Fibroblast of peridontal ligament (primary cell): ENCODE results near the gene CHERP.
A peak's percentile ranks its signal among the peaks of the same experiment; 100 is the strongest.

Source experiments
- DNase-seq: peaks from one replicate; pipeline ENCODE4 v3.0.0-alpha.2; 2010; ENCODE audit errors: extremely low read depth

Gene CHERP, protein sequence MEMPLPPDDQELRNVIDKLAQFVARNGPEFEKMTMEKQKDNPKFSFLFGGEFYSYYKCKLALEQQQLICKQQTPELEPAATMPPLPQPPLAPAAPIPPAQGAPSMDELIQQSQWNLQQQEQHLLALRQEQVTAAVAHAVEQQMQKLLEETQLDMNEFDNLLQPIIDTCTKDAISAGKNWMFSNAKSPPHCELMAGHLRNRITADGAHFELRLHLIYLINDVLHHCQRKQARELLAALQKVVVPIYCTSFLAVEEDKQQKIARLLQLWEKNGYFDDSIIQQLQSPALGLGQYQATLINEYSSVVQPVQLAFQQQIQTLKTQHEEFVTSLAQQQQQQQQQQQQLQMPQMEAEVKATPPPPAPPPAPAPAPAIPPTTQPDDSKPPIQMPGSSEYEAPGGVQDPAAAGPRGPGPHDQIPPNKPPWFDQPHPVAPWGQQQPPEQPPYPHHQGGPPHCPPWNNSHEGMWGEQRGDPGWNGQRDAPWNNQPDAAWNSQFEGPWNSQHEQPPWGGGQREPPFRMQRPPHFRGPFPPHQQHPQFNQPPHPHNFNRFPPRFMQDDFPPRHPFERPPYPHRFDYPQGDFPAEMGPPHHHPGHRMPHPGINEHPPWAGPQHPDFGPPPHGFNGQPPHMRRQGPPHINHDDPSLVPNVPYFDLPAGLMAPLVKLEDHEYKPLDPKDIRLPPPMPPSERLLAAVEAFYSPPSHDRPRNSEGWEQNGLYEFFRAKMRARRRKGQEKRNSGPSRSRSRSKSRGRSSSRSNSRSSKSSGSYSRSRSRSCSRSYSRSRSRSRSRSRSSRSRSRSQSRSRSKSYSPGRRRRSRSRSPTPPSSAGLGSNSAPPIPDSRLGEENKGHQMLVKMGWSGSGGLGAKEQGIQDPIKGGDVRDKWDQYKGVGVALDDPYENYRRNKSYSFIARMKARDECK

DNA sequence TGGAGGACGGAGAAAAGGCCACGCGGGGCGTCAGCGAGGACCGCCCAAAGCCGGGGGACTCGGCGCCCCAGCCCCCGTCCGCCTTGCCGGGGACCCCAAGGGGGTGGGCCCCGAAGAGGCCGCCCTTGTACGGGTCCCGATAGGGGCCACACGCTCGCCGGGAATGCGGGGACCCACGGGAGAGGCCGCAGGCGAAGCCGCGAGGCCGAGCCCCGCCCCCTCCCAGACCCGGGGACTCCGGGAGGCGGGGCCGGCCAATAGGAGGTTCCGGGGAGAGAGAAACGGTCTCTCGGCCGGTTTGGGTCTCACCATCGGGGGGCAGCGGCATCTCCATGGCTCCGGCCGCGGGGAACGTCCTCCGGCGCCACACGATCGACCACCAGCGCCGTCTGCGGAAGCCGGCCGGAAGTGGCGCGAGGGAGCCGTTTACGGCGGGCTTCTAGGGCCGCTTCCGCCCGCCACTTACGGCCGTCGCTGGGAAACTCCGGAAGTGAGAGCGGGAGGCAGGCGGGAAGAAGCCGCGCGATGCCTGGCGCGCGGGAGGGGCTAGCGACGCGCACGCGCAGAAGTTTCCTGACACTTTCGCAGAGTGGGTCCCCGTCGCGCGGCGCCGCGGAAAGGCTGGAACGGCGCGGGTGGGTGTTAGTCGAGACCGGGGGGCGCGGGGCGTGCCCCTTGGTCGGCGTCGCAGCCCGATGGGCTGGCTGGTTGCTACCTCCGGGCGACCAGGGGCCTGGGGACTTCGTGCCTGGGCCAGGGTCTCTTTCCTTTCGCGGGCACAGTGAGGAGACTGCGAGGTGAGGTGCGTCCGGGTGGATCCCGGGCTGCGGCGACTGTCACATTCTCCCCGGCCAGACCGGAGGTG, at the start of gene CHERP:
CHERP (minus strand) TSS at position 393 of the 865 bp plus-strand sequence; CDS start at position 334, 59 bp downstream.
- DNase-seq: peak; percentile 87

DNA sequence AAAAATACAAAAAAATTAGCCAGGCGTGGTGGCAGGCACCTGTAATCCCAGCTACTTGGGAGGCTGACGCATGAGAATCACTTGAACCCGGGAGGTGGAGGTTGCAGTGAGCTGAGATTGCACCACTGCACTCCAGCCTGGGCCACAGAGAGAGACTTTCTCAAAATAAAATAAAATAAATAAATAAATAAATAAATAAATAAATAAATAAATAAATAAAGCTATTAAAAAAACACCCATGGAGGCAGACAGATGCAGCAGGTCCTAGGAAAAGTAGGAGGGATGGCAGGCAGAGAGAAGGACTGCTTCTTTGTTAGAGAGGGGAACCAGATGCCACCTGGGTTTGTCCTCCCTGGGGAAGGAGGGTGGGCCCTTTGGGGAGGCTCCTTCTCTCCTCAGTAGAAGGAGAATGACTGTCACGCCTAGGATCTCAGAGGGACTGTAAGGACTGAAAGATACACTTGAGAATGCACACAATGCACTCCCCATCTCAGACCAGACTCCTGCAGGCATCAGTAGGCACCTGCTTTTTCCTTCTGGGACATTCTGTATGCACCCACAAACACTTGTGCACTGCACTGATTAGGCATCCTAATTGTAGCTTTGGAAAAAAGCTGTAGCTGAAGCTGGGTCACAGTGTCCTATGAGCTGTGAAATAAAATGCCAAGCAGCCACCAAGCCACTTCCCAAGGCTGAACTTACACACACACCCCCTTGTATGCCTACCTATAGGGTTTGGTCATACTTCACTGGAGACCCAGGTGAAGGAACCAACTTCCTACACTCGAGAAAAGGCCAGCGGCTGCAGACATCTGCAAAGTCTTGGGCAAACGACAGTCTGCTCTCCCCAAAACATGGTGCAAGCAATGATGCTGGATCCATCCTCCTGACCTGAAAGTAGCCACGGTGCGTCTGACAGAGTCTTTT, 48.9 kb upstream of the CHERP start:
- no peak for DNase-seq

DNA sequence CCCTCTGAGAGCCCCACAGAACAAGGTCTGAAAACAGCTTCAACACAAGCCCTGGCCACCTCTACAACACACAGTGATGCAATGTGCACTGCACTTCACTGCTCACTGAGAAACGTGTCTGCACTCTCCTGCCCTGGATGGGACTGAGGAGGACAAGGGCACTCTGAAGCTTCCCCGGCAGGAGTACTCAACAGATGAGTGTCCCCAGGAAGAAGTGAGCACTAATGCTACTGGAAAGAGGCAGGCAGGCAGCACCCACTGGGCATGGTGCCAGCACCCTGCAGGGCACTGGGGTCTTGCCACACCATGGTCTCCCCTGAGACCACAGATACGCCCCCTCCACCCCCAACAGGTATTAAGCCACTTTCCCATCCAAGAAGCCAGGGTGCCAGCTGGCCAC, 47.7 kb upstream of the CHERP start:
- no peak for DNase-seq

DNA sequence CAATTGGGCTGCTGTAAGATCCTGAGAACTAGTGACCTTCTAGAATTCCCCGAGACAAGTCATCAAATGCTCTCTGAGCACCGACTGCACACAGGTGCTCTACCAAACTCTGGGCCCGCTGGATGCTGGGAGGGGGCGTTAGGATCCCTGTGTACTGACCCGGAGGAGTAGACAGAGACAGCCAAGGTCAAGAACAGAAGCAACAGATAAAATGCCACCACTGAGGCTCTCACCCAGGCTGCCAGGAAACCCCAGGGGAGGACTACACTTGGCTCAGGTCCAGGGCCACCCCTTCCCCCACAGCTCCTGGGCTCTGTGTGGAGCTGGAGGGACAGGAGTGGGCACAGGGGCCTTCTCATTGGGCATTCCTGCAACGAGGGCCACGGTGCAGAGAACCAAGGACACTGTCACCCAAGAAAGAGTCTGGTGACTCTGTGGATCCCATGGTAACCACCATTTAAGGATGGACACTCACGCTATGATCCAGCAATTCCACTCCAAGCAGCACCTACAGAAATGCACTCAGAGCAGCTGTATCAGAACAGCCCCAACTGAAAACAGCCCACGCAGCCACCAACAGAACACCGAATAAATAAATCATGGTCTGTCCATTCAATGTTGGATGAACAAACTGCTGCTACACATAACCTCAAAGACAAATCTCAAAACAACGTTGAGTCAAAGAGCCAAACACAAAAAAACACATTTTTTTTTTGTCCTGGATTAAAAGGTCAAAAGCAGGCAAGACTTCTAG, 46.8 kb upstream of the CHERP start:
- no peak for DNase-seq

DNA sequence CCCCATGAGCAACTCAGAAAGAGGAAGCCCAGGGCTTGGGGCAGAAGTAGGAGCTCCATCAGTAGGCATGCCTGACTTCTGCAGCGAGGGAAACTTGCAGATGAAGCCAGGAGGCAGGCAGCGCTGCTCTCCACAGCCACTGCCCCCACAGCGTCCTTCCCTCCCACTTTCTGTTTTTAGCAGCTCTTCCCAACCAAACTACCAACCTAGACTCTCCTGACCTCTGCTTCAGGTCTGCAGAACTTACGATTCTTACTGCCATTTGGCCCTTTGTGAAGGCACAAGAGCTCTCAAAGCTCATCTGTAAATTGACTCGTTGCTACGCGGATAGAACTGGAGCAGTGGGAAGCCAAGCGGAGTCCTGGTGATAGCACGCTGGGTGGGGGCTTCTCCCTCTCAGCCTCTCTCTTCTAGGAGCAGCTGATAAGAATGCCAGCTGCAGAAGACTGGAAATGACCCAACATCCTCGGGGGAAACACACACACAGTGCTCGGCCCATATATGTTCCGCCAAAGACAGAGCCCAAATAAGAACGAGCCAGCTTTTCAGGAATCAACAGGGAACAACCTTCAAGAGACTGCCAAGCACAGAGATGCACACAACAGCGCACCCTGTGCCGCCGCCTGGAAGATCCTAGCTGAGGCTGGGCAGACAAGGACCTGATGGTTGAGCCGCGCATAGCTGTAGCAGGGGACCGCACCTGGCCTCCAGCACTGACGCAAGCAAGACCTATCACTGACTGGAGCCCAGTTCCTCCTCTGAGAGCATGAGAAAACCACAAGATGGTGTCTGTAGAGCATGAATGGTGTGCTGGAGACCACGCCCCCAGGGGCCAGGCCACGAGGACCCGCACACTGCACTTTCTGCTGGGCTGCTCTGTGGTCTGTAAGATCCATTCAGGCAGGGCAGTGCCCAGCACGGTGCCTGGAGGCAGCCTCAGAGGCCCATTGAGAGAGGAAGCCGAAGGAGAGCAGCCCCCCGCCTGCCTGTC, 45.9 kb upstream of the CHERP start:
- no peak for DNase-seq

DNA sequence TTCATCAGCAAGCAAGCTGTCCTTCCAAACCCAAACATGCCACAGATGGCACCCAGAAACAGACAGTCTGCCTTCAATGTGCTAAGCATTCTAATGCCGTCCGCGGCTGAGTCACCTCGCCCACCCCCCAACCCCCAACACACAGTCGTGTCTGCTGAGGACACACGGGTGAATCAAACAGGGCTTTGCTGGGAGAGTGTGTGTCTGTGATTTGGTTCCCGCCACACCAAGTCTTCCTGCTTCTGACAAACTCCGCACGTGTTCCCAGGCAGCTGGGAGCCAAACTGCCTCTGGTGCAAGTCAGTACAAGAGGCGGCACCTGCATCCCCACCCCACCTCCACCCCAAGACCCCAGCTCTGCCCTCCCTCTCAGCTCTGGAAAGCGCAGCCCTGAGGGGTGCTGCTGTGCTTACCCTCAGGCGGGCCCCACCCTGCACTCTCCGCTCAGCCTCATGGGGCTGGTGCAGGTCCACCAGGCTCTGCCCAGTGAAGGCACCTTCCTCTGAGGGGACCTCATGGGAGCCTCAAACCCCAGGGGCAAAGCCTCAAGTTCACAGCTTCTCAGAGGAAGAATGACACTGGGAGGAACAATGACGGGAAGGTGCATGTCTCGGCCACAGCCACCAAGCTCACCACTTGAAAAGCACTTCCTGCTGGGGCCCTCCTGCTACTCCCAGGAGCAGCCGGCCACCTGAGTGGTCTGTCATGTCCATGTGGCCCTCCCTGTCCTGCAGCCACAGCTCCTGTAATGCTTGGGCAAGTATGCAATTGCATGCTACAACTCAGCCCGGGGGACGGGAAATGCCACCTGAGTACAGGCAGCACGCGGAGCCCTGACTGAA, 45.0 kb upstream of the CHERP start:
- DNase-seq: no peak

DNA sequence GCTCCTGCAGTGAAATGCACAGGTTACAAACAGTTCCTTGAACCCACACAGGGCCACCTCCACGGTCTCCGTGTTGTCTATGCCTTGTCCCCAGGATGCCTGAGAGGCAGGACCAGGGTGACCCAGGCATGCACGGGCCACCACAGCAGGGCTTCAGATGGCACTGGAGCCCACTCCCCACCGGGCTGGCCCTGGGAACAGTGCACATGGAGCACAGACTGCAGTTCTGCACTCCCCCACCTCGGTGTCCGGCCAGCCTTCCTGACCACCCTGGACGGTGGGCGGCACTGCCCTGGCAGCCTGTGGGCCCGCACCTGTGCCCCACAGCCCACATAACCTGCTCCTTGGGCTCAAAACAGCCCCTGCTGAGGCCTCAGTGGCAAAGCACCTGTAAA, 44.2 kb upstream of the CHERP start:
- no peak for DNase-seq

DNA sequence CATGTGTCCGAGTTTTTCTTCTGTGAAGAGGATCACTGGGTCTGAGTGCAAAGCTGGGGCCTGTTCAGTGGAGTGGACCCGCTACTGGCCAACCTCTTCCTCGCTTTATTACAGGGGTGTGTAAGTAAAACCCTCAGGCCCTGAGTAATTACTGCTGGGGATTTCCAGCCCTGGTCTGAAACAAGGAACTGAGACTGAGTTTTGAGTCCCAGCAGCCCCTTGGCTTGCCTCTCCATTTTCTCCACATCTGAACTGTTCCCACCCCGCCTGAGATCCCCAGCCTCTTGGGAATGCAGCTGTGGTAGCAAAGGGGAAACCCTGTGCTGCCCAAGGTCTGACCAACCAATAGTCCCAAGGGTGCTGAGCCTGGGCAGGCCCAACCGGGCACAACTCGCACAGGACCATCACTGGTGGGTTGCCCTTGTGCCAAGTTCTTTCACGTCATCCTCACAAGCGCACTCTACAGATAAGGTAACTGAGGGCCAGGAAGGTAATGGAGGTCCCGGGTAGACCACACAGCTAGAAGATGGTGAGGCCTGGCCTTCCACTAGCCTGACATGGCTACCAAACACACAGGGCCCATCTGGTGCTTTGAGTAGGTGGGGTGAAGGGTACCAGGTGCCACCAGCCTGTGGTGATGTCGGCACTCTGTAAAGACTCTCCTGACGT, 43.7 kb upstream of the CHERP start:
- no peak for DNase-seq

DNA sequence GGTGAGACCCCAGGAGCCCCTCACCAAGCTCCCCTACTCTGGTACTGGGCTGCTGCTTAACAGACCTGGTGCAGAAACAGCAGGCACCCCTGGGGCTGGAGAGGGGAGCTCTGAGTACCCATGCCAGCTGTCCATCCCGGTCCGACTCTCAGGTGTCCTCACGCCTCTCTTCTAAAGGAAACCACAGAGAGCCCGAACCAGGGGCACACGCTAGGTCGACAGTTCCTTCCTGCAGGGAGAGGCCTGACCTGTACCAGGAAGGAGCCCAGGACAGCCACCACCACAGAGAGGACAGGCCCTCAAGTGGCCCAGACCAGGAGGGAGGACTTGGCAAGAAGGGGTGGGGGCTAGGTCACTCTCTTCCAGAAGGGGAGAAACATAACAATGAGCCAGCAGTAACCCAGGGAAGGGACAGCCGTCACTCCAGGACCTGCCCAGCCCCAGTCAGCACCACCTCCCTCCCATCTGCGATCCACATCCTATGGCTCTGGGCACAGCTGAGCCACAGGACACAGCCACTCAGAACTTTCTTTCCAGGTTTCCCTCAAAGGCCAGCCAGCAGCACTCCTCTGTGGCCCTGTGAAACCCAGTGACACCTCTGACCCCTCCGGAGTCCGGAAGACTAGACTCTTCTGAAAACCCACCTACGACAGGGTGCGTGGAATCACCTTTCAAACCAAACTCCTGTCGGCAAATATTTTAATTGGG, 43.0 kb upstream of the CHERP start:
- DNase-seq: no peak

DNA sequence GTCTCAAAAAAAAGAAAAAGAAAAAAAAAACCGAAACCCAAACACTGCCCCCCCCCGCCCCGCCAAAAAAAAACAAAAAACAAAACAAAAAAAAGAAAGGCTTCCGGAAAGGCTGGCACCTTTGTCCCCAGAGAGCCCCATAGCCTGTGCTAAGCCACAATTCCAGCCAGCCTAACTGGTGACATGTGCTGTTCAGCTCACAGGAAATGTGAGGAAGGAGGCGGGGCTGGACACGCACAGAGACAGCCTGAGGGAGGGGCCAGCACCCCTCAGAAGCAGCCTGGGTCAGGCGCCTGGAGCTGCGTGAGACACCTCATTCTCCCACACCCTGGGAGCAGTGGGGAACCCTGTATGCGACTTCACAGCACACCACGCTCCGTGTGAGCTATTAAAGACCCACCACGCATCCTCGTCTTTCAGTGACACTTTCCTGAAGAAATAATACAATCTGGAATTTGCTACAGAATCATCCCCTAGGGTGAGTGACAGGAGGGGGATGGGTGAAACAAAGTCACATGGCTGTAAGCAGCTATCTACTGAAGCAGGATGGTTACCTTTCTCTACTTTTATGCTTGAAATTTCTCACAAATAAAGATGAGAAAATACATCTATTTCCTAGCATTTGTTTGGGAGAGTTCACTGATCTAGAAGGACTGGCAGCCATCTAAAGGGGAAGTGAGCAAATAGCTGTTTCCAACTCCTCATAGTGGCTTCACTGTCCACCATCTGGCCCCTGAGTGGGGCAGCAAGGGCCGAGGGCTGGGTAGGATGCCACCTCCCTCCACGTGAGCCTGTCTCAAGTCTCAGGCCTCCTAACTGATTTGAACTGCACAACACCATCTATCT, 42.2 kb upstream of the CHERP start:
- DNase-seq: peak; percentile 57

DNA sequence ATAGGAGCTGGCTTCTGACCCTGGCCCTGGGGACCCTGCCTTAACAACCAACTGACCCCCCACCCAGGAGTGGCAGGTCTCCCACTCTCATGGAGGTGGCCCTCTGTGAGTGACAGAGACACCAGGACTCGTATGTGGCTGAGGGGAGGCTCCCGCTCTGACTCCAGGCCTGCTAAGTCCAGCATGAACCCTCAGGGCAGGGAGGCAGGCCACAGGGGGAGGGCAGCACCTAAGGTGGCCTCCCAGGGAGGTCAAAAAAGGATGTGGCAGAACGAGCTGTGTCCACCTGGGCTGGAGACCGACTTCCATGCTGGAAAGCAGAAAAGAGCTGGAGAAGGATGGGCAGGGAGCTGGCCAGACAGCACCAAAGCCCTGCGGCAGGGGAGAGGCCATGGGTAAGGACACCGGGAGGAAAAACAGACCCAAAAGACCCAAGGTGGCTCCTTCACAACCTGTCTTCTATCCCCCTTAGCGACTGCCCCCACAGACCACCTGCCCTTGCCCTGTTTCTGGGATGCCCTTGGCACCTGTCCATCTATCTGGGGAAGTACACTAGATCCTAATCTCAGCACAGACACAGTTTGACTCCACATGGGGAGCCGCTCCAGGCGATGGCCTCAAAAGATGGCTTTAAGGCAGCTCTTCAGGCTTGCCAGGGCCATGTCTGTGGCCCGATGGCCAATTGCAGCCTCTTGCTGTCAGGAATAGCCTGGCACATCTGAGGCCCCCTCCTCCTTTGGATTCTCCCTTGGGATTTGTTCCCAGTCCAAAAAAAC, 40.4 kb upstream of the CHERP start:
- DNase-seq: no peak

DNA sequence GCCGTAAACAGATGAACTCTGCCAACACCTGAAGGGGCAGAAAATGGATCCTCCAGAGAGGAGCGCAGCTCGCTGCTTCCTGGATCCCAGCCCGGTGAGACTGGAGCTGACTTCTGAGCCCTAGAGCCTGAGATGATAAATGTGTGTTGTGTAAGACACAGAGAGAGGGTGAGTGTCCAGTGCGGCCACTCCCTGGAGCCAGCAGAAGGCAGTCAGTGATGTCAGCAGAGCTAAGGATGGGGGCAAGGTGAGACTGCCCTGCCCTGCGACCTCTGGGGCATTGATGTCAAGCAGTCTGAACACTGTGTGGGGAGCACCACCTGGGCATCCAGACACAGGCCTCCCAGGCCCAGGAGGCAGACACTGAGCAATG, 39.7 kb upstream of the CHERP start:
- no peak for DNase-seq

DNA sequence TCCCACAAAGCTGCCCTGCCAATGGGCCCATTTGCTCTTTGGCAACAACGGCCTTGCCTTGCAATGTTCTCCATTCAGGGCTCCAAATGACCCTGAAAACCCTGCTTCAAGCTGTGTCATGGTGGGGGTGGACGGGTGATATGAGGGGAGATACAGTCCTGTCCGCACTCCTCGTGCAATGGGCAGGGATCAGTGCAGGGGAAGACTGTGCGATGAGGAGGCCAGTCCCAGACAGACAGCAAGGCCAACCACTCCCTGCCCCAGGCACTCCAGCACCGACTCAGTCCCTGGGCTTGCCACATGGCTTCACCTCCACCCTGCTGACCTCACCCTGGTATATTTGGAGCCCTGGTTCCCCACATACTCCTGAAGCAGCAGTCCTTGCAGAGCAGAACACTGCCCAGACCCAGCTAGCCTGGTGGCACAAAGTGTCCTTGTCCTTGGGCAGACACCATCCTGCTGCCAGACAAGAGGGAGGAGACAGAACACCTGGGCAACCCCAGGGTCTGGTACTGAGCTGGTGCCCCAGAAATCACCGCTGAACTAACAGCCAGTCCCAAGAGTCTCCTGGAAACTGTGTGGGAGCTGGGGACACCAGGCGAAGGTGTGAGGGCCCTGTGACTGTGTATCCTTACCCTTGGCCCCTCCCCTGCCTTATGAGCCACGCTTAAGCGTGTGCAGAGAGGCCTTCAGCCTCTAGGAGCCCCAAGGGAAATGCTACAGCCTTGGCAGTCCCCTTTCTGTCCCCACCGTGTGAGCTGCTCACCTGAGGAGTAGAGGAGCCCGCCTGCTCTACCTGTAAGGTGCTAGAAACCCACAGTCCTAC, 39.1 kb upstream of the CHERP start:
- DNase-seq: no peak

DNA sequence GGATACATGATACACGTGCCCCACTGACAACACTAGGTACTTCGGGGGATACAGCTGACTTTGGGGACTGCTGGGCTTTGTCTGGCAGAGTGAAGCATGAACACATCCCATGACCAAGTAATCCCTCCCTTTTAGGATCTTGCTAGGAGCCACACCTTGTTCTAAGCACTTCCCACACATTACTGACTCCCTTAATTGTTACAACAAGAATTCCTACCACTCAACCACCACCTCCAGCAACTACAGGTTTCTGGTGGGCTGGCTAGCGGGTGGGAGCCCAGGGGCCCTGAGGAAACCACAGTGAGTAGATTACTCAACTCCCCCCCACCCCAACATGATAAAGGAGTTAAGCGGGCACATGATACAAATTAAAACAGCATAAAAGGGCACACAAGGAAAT, 37.1 kb upstream of the CHERP start:
- DNase-seq: no peak
